DMS79 (cell line): ENCODE measurements around the gene SLC16A5.
"Not testable (repeated sequence)": the region's sequence is repeated elsewhere in the genome, so short reads cannot be mapped to it uniquely, and the experiment has no call there.

Experiments
- DNase-seq: peaks from one replicate; lab custom pipeline; 2025; lab: John Stamatoyannopoulos, UW

The SLC16A5 gene

GRCh38 chr17:75064040-75064439, 23.7 kb upstream of the SLC16A5 start:
- DNase-seq, result no peak

GRCh38 chr17:75064460-75064859, 23.3 kb upstream of the SLC16A5 start:
- DNase-seq, result no peak

GRCh38 chr17:75064867-75065561, 22.7 kb upstream of the SLC16A5 start:
- no peak for DNase-seq

- no peak for DNase-seq
These were observed 22.1 kb upstream of the SLC16A5 start for GRCh38 chr17:75065562-75066151.

GRCh38 chr17:75067856-75068255, 19.9 kb upstream of the SLC16A5 start:
- DNase-seq, result no peak

- no peak for DNase-seq
These were observed 19.0 kb upstream of the SLC16A5 start for GRCh38 chr17:75068750-75069149.

- DNase-seq, result no peak
These were observed 18.0 kb upstream of the SLC16A5 start for GRCh38 chr17:75069783-75070182.

- DNase-seq, result not testable (repeated sequence)
These were observed 16.1 kb upstream of the SLC16A5 start for GRCh38 chr17:75071478-75072271.

GRCh38 chr17:75072909-75073308, 14.8 kb upstream of the SLC16A5 start:
- DNase-seq, result not testable (repeated sequence)

GRCh38 chr17:75073618-75074047, 14.1 kb upstream of the SLC16A5 start:
- no peak for DNase-seq

- no peak for DNase-seq
These were observed 13.2 kb upstream of the SLC16A5 start for GRCh38 chr17:75074532-75074931.

GRCh38 chr17:75075597-75076336, 12.0 kb upstream of the SLC16A5 start:
- no peak for DNase-seq

GRCh38 chr17:75077072-75077495, 10.7 kb upstream of the SLC16A5 start:
- DNase-seq, result no peak

- DNase-seq, result no peak
These were observed 10.1 kb upstream of the SLC16A5 start for GRCh38 chr17:75077496-75078283.

GRCh38 chr17:75078284-75079022, 9.3 kb upstream of the SLC16A5 start:
- no peak for DNase-seq

GRCh38 chr17:75079023-75079373, 8.8 kb upstream of the SLC16A5 start:
- DNase-seq, result no peak

GRCh38 chr17:75081611-75082540, 5.9 kb upstream of the SLC16A5 start:
- no peak for DNase-seq

GRCh38 chr17:75082683-75083082, 5.1 kb upstream of the SLC16A5 start:
- DNase-seq, result no peak

- DNase-seq, result no peak
These were observed 3.6 kb upstream of the SLC16A5 start for GRCh38 chr17:75084039-75084660.
